GM21381 (cell line): Measurements from ENCODE around the gene TMEM240.

ENCODE experiments used
- ATAC-seq: cut with Tn5 transposase; IDR thresholded peaks from one replicate; pipeline ENCODE4 v1.9.1; 2021; ENCODE audit warnings: mild to moderate bottlenecking, moderate library complexity; ENCODE audit not compliant: unreplicated experiment

Gene TMEM240

GRCh38 chr1:1540090-1540817 is at the start of gene TMEM240:
Gene TMEM240 (minus strand): TSS chr1:1540624. CDS start chr1:1540346, 278 bp downstream.
- ATAC-seq = no peak

- no peak for ATAC-seq
Measured at GRCh38 chr1:1583347-1584010, 43.1 kb upstream of the TMEM240 start.

GRCh38 chr1:1582585-1583346 is 42.3 kb upstream of the TMEM240 start:
- ATAC-seq = no peak

GRCh38 chr1:1578371-1578940 is 38.0 kb upstream of the TMEM240 start:
- no peak for ATAC-seq

GRCh38 chr1:1577367-1578011 is 37.1 kb upstream of the TMEM240 start:
- no peak for ATAC-seq

- peak; percentile 85 for ATAC-seq
Measured at GRCh38 chr1:1574721-1575537, 34.5 kb upstream of the TMEM240 start, which contains the start of gene SSU72. Gene SSU72 (minus strand): TSS chr1:1574863. CDS start chr1:1574557, 306 bp downstream.

GRCh38 chr1:1573843-1574720 is 33.7 kb upstream of the TMEM240 start:
- ATAC-seq = peak; percentile 60

- no peak for ATAC-seq
Measured at GRCh38 chr1:1569341-1569740, 28.9 kb upstream of the TMEM240 start.

- ATAC-seq = no peak
Measured at GRCh38 chr1:1567891-1568291, 27.5 kb upstream of the TMEM240 start.

GRCh38 chr1:1567152-1567875 is 26.9 kb upstream of the TMEM240 start:
- no peak for ATAC-seq

- ATAC-seq = no peak
Measured at GRCh38 chr1:1565340-1565739, 24.9 kb upstream of the TMEM240 start.

GRCh38 chr1:1564268-1564667 is 23.8 kb upstream of the TMEM240 start:
- ATAC-seq = no peak

- no peak for ATAC-seq
Measured at GRCh38 chr1:1563688-1564087, 23.3 kb upstream of the TMEM240 start.

- no peak for ATAC-seq
Measured at GRCh38 chr1:1562556-1563195, 22.3 kb upstream of the TMEM240 start.

GRCh38 chr1:1561801-1562470 is 21.5 kb upstream of the TMEM240 start:
- no peak for ATAC-seq

GRCh38 chr1:1560178-1560577 is 19.8 kb upstream of the TMEM240 start:
- ATAC-seq = no peak

- no peak for ATAC-seq
Measured at GRCh38 chr1:1559066-1559465, 18.6 kb upstream of the TMEM240 start.
